H7 (cell line): ENCODE results near the gene LMX1A. TPM values are rescaled to one million over a fixed set of nuclear protein-coding genes. Genes with fewer than 3 reads are reported as not detected.
A peak's percentile ranks its signal among the peaks of the same experiment; 100 is the strongest.

Experiments used
- DNase-seq: peaks from one replicate; pipeline ENCODE4 v3.0.0; 2012
- H3K27me3 ChIP-seq: 2 replicates; pipeline ENCODE4 v1.6.0; 2011; ENCODE audit warnings: mild to moderate bottlenecking, low read length; ENCODE audit not compliant: control insufficient read depth, insufficient read depth
- H3K36me3 ChIP-seq: replicated peaks from 2 replicates; pipeline ENCODE4 v1.5.1; 2011; ENCODE audit warnings: low read length; ENCODE audit not compliant: control insufficient read depth, insufficient read depth
- H3K4me3 ChIP-seq: 2 replicates; pipeline ENCODE4 v1.5.1; 2011; ENCODE audit warnings: low read depth, mild to moderate bottlenecking, control low read depth, low read length, moderate library complexity; ENCODE audit not compliant: insufficient read depth
- total RNA-seq: library from RNA; depleted of rRNA; stranded (reverse); fragments of >200 nt; shearing (Covaris generic); gene quantifications from 2 replicates; pipeline ENCODE4 v1.2.3, GENCODE V29; 2014; rRNA removed

LMX1A gene
- total RNA-seq, 1 experiment from 2014 or later = 1.5 TPM

DNA sequence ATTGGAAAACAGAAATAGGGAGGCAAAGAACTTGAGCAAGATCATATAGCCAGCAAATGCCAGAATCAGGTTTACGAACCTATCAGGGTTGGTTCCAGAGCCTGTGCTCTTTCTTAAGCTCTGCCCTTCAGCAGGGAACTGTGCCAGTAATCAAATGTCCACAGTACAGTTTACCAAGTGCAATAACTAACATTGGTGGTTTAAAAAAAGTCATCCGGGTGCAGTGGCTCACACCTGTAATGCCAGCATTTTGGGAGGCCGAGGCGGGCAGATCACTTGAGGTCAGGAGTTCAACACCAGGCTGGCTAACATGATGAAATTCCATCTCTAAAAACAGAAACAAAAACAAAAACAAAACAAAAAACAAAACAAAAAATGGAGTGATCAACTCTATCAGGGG is 182.7 kb downstream of the LMX1A start:
- no peak overlapping the region for H3K4me3 ChIP-seq
- no peaks in the 10 kb centered on the region for H3K36me3 ChIP-seq
- no peak for DNase-seq
- H3K27me3 ChIP-seq = no peaks in the 10 kb centered on the region

DNA sequence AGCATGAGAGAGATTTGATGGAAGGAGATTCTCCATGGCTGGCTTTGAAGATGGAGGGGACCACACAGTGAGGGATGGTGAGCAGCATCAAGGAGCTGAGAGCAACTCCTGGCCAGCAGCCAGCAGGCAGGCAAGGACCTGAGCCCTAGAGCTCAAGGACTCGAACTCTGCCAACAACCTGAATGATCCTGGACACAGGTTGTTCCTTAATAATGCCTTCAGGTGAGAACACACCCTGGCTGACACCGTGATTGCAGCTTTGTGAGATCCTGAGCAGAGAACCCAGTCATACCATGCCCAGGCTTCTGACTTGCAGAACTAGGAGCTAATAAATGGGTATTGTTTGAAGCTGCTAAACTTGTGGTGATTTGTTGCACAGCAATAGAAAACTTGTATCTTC is 183.1 kb downstream of the LMX1A start:
- no peak for DNase-seq
- H3K27me3 ChIP-seq = no peaks in the 10 kb centered on the region
- H3K4me3 ChIP-seq = no peak overlapping the region
- H3K36me3 ChIP-seq = no peaks in the 10 kb centered on the region

DNA sequence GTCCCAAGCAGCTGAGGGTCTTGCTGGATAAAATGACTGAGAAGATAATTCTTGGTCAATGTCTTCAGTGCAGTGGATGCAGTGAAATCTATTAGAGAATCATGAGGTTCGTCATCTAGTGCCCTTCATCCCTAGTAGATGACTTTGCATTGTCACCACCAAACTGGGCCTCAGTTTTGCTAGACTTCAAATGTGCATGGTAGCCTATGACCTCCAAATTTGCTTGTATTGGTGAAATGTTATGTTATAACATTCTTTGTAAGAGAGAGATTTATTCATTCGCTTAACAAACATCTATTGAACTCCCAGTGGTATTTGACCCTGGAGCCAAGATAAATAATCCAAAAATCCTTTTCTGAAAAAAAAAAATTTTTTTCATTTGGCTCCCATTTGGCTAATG is 183.8 kb downstream of the LMX1A start:
- Histone ChIP-seq H3K36me3 (no peaks in the 10 kb centered on the region), H3K27me3 (no peaks in the 10 kb centered on the region), H3K4me3 (no peak overlapping the region)
- no peak for DNase-seq

DNA sequence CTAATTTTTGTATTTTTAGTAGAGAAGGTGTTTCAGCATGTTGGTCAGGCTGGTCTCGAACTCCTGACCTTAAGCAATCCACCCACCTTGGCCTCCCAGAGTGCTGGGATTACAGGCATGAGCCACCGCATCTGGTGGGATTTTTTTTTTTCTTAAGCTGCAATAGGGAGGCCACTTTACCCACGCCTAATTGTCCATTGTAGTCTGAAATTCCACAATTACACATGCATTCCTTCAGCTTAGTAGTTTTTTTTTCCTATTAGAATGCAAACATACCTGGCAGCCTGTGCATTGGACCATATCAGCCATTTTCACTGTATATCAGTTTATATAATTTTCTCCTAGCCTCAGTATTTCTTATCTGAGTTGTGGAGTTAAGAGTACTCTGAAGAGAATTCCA is 186.8 kb downstream of the LMX1A start:
- DNase-seq = no peak
- Histone ChIP-seq H3K36me3 (no peaks in the 10 kb centered on the region), H3K4me3 (no peak overlapping the region), H3K27me3 (no peaks in the 10 kb centered on the region)

DNA sequence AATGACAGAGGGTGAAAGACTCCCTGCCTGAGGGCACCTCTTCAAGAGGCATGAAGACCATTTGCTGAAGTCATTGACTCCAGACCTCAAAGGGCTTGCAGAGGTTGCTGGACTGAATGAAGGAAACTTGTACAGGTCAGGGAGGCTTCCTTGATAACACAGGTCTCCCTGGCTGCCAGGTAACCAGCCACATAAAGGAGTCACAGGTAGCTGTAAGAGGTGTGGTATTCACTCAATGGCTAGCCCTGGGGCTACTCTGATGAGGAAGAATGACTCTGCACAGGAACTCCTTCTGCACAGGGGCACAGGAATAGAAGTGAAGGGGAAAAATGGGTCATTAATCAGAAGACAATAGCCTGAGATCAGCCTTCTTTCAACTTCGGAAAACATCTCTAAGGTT is 187.5 kb downstream of the LMX1A start:
- DNase-seq = no peak
- no peaks in the 10 kb centered on the region for H3K27me3 ChIP-seq
- no peaks in the 10 kb centered on the region for H3K36me3 ChIP-seq
- no peak overlapping the region for H3K4me3 ChIP-seq

DNA sequence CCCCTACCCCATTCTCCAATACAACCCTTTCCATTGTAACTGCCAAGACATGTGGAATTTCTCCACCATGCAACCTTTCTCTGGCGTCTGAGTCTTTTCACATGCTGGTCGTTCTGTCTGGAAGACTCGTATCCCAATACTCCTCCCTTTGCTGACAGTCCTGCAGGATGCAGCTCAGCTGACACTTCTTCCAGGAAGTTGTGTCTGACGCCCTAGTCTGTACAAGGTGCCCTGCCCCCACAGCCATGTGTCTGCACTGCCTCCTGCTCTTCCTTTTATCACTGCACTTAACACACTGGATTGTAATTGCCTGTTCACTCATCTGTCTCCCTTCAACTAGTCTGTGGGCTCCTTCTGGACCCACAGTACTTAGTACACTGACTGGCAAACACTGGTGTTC is 188.0 kb downstream of the LMX1A start:
- no peak for DNase-seq
- Histone ChIP-seq H3K36me3 (no peaks in the 10 kb centered on the region), H3K27me3 (no peaks in the 10 kb centered on the region), H3K4me3 (no peak overlapping the region)

DNA sequence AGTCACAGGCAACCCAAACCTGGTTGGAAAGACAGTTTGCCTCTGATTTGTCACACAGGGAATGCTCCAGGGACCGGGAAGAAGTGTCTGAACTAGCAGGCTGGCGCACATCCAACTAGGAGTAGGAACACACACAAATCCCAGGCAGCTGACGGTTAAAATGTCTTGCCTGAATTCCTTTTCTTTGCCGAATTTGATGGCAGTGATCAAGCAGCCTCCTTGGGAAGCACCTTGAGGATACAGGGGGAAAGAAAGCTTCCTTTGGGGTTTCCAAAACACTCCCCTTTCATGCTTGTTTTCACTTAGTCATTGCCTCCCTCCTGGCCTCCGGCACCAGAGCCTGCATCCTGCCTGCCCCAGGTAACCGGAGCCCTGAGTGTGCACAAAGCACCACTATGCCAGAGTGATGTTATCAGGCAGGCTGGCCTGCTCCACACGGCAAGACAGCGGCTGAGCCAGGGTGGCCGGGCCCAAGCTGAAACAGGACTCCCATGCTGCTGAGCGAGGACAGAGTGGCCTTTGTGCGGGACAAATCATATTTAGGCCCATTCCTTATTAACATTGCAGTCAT is 193.8 kb downstream of the LMX1A start:
- Histone ChIP-seq H3K27me3 (no peaks in the 10 kb centered on the region; the same call in 1 of the 2 replicates), H3K36me3 (no peaks in the 10 kb centered on the region), H3K4me3 (no peak overlapping the region)
- DNase-seq = peak; percentile 29

DNA sequence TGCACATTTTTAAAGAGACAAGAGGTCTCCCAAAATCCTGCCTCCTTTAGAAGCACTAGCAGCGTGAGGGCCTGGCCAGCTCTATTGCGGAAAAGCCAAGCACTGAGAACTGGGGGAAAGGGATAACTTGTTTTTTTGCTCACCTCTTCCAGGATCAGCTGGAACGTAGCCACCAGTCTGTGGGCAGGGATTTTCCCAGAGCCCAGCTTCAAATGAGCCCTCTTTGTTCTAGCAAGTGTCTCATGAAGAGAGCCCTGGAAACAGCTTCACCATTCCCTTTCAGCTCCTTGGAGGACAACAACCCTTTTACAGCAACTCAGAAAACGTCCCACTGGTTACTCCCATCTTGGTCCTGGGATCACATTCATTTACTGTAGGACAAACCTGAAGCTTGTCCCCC is 195.4 kb downstream of the LMX1A start:
- no peak for DNase-seq
- Histone ChIP-seq H3K36me3 (no peaks in the 10 kb centered on the region), H3K4me3 (no peak overlapping the region), H3K27me3 (no peaks in the 10 kb centered on the region; the same call in 1 of the 2 replicates)

DNA sequence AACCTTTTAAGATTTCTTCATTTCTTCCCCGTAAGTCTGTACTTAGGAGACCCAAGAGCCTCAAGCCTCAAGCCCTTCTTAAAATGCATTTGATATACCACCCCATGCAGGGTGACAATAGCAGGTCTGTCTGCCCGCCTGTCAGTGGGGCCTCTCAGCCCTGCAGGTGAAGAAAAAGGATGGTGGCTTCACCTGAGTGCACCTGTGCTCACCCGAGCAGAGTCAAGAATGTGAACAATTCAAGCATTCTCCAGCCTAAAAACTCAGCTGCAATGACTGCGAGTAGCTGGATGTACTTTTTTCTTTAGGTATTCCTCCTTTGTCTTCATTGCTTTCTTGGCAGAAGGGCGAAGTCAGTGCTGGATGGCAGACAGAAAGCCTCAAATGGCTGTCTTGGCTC is 203.3 kb downstream of the LMX1A start:
- DNase-seq = peak; percentile 8
- no peak overlapping the region for H3K4me3 ChIP-seq
- H3K36me3 ChIP-seq = no peaks in the 10 kb centered on the region
- H3K27me3 ChIP-seq = no peaks in the 10 kb centered on the region; the same call in 1 of the 2 replicates

DNA sequence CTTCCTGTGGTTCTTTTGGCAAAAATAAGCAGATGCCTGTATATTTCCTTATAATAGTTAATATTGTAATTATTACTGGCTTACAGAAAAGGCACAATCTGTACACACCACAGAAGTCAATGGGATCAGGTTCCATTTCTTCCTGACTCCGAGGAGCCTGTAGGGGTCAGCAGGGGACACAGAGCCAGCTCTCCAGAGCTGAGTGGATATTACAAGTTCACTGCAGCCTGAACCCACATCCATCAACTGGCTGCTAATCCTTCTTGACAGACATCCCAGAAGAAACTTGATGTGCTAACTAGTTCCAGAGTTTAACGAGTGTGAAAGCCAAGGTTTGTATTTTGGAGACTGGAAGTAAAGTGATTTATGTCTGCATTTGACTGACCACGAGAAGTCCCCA is 203.8 kb downstream of the LMX1A start:
- Histone ChIP-seq H3K4me3 (no peak overlapping the region), H3K27me3 (no peaks in the 10 kb centered on the region; the same call in 1 of the 2 replicates), H3K36me3 (no peaks in the 10 kb centered on the region)
- peak; percentile 56 for DNase-seq

DNA sequence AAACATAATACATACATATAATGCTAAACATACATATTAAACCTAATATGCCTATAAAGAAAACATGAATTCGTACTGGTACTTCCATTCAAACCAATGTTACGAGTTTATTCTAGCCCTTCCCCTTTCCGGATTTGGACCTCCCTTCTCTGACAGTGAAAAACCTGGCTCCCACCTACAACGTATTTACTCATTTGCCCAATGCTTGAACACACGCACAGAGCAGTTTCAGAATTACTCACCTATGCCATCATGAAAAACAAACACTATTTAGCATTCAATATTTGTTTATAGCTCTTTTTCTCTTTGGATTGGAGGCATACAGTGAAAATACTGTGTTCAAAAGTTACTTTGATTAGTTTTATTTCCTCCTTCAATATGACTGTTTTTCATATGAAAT is 204.4 kb downstream of the LMX1A start:
- no peaks in the 10 kb centered on the region; the same call in 1 of the 2 replicates for H3K27me3 ChIP-seq
- no peaks in the 10 kb centered on the region for H3K36me3 ChIP-seq
- DNase-seq = no peak
- no peak overlapping the region for H3K4me3 ChIP-seq

Other genes starting within 250 kb of the LMX1A start
- gene RXRG, start 88.4 kb upstream of the LMX1A start, total RNA-seq = 1.1 and 4.1 TPM in 2 replicates
- gene LRRC52, start 187.3 kb upstream of the LMX1A start, total RNA-seq = not detected in 2 replicates